ENCODE measurements around the gene ZC3H18.

Gene ZC3H18

DNA sequence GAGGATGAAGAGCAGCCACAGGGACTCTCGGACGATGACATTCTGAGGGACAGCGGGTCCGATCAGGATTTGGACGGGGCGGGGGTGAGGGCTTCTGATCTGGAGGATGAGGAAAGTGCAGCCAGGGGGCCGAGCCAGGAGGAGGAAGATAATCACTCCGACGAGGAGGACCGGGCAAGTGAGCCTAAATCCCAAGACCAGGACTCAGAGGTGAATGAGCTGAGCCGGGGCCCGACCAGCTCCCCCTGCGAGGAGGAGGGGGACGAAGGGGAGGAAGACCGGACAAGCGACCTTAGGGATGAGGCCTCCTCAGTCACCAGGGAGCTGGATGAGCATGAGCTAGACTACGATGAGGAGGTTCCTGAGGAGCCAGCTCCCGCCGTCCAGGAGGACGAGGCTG is 7.0 kb downstream of the ZC3H18 start:
- H3K4me3 ChIP-seq (replicated peaks; ENCODE audit: insufficient read depth, low read length), result no peak overlapping the region
- DNase-seq (ENCODE audit: low read depth in 1 of 2, low spot score in 1 of 2), result no peak
- H3K27me3 ChIP-seq (ENCODE audit: insufficient read depth, poor library complexity, severe bottlenecking), result no peaks in the 10 kb centered on the region
- TF ChIP-seq, protein P1, sequence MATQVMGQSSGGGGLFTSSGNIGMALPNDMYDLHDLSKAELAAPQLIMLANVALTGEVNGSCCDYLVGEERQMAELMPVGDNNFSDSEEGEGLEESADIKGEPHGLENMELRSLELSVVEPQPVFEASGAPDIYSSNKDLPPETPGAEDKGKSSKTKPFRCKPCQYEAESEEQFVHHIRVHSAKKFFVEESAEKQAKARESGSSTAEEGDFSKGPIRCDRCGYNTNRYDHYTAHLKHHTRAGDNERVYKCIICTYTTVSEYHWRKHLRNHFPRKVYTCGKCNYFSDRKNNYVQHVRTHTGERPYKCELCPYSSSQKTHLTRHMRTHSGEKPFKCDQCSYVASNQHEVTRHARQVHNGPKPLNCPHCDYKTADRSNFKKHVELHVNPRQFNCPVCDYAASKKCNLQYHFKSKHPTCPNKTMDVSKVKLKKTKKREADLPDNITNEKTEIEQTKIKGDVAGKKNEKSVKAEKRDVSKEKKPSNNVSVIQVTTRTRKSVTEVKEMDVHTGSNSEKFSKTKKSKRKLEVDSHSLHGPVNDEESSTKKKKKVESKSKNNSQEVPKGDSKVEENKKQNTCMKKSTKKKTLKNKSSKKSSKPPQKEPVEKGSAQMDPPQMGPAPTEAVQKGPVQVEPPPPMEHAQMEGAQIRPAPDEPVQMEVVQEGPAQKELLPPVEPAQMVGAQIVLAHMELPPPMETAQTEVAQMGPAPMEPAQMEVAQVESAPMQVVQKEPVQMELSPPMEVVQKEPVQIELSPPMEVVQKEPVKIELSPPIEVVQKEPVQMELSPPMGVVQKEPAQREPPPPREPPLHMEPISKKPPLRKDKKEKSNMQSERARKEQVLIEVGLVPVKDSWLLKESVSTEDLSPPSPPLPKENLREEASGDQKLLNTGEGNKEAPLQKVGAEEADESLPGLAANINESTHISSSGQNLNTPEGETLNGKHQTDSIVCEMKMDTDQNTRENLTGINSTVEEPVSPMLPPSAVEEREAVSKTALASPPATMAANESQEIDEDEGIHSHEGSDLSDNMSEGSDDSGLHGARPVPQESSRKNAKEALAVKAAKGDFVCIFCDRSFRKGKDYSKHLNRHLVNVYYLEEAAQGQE (IDR thresholded peaks at IDR 0.05; ENCODE audit: insufficient replicate concordance, low read depth), result no peak
- TF ChIP-seq GABPA (IDR thresholded peaks at IDR 0.05; ENCODE audit: low read depth), result no peak
- no peak for TF ChIP-seq POLR2AphosphoS5 (IDR thresholded peaks at IDR 0.05; ENCODE audit: low read depth)
- TF ChIP-seq SPI1 (IDR thresholded peaks at IDR 0.05; ENCODE audit: borderline replicate concordance, low read depth), result no peak
- H3K27ac ChIP-seq (replicated peaks), result no peak overlapping the region

DNA sequence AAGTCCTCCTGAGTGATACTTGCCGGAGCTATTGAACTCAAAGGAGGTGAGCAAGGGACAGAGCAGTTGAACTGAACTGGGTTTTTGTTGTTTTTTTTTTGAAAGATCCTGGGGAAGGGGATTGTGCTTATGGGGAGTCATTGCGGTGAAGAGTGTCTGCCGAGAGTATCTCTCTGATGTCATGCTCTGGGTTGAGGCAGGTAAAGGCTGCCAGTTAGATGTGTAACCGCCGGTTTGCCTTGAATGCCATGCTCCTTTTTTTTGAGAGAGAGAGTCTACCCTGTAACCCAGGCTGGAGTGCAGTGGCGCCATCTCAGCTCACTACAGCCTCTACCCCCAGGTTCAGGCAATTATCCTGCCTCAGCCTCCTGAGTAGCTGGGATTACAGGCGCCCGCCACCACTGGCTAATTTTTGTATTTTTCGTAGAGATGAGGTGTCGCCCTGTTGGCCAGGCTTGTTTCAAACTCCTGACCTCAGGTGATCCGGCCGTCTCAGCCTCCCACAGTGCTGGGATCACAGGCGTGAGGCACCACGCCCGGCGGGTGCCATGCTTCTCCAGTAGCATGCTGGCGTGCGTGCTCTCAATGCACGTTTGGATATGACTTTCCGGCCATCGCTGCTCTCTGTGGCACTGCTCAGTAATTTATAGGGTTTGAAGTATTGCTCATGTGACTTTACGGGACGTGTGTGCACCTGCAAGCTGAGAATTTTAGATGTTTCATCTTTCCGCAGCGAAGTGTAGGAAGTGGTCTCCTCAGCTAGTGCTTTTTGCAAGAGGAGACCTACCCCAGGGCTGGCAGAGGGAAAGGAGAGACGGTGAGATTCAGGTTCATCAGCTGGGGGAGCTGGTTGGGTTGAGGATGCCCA is 8.5 kb downstream of the ZC3H18 start:
- H3K27me3 ChIP-seq (ENCODE audit: insufficient read depth, poor library complexity, severe bottlenecking), result no peaks in the 10 kb centered on the region
- no peak overlapping the region for H3K27ac ChIP-seq (replicated peaks)
- H3K4me3 ChIP-seq (replicated peaks; ENCODE audit: insufficient read depth, low read length), result no peak overlapping the region
- no peak for TF ChIP-seq SPI1 (IDR thresholded peaks at IDR 0.05; ENCODE audit: borderline replicate concordance, low read depth)
- TF ChIP-seq, protein P2, sequence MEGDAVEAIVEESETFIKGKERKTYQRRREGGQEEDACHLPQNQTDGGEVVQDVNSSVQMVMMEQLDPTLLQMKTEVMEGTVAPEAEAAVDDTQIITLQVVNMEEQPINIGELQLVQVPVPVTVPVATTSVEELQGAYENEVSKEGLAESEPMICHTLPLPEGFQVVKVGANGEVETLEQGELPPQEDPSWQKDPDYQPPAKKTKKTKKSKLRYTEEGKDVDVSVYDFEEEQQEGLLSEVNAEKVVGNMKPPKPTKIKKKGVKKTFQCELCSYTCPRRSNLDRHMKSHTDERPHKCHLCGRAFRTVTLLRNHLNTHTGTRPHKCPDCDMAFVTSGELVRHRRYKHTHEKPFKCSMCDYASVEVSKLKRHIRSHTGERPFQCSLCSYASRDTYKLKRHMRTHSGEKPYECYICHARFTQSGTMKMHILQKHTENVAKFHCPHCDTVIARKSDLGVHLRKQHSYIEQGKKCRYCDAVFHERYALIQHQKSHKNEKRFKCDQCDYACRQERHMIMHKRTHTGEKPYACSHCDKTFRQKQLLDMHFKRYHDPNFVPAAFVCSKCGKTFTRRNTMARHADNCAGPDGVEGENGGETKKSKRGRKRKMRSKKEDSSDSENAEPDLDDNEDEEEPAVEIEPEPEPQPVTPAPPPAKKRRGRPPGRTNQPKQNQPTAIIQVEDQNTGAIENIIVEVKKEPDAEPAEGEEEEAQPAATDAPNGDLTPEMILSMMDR (IDR thresholded peaks at IDR 0.05; ENCODE audit: insufficient read depth, low read length), result no peak
- no peak for TF ChIP-seq GABPA (IDR thresholded peaks at IDR 0.05; ENCODE audit: low read depth)
- TF ChIP-seq, protein P1 (IDR thresholded peaks at IDR 0.05; ENCODE audit: insufficient replicate concordance, low read depth), result no peak
- TF ChIP-seq POLR2AphosphoS5 (IDR thresholded peaks at IDR 0.05; ENCODE audit: low read depth), result no peak
- DNase-seq (ENCODE audit: low read depth in 1 of 2, low spot score in 1 of 2), result no peak

DNA sequence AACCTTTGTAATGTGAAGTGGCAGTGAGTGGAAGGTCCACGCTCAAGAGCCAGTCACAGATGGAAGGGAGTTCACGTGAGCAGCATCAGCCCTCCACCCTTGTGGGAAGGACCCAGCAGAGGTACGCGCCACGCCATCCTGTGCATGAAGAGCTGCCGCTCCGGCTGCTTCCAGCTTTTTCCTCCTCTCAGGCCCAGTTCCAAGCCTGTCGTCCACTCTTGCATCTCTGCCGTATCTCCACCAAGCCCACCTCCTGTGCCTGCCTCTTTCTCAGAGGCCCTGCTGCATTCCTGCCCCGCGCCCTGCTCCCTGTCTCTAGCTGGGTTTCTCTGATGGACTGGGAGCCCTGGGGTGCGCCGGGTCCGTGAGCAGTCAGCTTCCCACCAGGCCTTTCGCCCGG is 10.2 kb downstream of the ZC3H18 start:
- no peak for DNase-seq (ENCODE audit: low read depth in 1 of 2, low spot score in 1 of 2)
- H3K4me3 ChIP-seq (replicated peaks; ENCODE audit: insufficient read depth, low read length), result no peak overlapping the region
- TF ChIP-seq, protein P1 (IDR thresholded peaks at IDR 0.05; ENCODE audit: insufficient replicate concordance, low read depth), result no peak
- TF ChIP-seq POLR2AphosphoS5 (IDR thresholded peaks at IDR 0.05; ENCODE audit: low read depth), result no peak
- TF ChIP-seq, protein P2 (IDR thresholded peaks at IDR 0.05; ENCODE audit: insufficient read depth, low read length), result no peak
- TF ChIP-seq GABPA (IDR thresholded peaks at IDR 0.05; ENCODE audit: low read depth), result no peak
- TF ChIP-seq SPI1 (IDR thresholded peaks at IDR 0.05; ENCODE audit: borderline replicate concordance, low read depth), result no peak
- no peaks in the 10 kb centered on the region for H3K27me3 ChIP-seq (ENCODE audit: insufficient read depth, poor library complexity, severe bottlenecking)
- no peak overlapping the region for H3K27ac ChIP-seq (replicated peaks)

Measured in HL-60 (cell line).